GM21515 (cell line): ENCODE results near the gene HTR6.
"Not testable (repeated sequence)": the region's sequence is repeated elsewhere in the genome, so short reads cannot be mapped to it uniquely, and the experiment has no call there.

Experiments used
- ATAC-seq: cut with Tn5 transposase; IDR thresholded peaks from one replicate; pipeline ENCODE4 v1.9.1; 2021; ENCODE audit not compliant: unreplicated experiment

The HTR6 gene

DNA sequence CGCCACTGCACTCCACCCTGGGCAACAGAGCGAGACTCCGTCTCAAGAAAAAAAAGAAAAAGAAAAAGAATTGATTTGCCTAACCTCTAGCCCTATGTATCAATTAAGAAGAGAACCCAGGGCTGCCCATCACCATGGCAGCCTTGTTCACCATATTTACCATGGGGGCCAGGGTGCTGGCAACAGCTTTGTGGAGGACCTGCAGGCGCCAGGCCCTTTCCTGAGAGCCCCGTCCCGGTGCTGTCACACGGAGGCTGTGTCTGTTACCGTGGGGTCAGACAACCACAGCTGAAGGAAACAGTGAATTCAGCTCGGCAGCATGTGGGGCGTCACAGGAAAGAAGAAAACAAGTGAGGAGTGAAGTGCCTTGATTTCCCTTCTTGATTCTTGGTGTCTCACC, 27.1 kb upstream of the HTR6 start:
- no peak for ATAC-seq

DNA sequence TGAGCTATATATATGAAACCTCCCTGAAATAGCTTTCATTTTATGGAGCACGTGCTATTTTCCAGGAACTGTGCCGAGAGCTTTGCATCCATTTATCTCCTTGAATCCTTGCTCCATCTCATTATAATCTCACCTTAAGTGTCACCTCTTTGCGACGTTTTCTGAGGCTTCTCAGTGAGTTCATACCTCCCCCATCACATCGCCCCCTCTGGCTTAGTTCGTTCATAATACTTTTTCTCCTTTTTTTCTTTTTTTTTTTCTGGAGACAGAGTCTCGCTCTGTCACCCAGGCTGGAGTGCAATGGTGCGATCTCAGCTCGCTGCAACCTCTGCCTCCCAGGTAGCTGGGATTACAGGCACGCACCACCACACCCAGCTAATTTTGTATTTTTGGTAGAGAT, 25.4 kb upstream of the HTR6 start:
- ATAC-seq: not testable (repeated sequence)

DNA sequence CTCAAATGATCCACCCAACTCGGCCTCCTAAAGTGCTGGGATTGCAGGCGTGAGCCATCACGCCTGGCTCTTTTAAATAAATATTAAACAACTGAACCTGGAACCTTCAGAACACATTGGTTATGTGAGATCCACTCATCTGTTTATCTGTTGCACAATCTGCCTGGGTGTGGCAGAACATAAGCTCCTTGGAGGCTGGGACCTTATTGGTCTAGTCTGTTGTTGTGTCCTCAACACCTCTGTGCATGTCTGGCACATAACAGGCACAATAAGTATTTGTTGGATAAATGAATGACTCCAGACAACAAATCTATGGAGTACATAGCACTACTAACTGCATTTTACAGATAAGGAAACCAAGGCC, 24.7 kb upstream of the HTR6 start:
- ATAC-seq: no peak

DNA sequence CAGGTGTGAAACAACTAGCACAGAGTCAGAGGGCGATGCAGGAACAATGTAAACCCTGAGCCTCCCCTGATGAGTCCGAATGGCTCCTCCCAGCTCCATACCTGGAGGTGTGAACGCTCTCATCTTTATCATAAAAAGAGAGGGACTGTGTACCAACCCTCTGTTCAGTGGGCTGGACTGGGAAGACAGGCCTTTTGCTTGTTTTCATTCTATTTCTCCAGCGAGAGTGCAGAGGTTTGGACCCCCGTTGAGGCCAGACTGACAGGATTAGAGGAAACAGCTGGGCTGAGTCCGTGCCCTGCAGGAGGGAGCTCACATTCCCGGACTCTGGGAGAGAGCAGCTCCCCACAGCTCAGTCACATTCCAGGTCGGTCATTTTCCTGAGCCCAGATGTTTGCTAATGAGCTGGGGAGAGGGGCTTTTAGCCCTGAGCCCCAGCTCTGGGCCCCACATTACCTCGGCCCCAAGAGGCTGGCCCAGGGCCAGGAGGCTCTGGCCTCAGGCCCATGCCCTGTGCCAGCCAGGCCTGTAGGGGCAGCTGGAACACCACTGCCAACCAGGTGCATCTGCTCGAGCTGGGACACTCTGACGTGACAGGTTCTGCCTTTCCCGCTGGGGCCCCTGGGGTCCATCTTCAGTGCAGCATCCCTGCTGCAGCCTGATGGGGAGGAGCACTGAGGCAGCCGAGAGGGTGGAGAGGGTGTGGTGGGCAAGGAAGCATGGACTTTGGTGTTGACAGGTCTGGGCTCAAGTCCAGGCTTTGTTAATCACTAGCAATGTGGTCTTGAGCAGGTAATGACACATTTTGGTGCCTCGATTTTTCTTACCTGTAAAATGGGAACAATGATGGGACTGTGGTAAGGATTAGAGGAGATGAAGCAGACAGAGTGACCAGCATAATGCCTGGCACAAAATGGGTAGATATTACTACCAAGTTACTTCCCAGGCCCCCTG, 24.0 kb upstream of the HTR6 start:
- no peak for ATAC-seq

DNA sequence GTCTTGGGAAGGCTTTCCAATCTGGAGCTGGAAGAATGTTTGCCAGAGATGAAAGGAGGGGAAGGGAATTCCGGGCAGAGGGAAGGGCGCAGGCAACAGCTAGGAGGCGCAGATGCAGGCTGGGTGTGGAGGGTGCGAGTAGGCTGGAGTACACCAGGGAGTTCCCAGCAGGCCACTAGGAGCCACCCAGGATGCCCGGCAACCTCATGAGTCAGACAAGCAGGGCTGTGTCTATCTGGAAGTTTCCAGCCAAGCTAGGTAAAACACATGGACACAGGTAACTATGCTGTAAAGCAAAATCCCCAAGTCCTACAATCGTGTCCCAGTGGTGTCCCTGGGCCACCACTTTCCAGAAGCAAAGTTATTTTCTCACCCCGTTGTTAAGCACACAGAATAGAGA, 21.6 kb upstream of the HTR6 start:
- ATAC-seq: no peak

DNA sequence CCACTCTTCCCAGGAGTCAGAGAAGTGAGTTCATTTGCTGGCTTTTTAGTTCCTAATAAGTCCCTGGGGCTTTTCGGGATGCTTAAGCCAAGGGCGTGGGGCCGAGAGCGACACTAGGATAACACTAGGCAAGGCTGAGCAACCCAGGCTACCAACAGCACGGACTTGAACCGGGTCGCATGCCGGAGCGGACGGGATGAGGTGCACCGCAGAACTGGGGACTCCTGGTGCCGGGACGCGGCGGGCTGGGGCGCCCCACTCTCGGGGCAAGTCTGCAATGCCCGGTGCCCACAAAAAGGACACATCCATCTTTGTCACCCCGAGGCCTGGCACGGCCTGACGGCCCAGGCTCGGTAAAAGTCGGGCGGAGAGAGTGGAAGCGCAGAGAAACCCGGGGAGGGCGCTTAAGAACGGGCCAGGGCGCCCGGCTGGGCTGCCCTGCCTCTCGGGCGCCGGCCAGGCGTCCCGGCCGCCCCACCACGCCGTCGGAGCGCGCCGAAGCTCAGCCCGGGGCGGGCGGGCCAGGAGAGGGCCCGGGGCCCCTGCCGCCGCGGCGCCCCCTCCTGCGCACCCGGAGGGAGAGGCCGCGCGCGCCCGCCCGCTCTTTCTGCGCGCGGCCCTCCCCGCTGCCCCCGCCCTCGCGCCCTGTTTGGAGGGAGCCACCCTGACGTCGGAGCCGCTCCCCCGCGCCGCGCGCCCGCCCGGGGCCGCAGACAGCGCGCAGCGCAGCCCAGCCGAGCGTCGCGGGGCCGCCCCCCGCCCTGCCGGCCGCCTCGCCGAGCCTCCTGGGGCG, 20.9 kb upstream of the HTR6 start, which contains the start of gene NBL1:
TSS of gene NBL1 (plus strand) at position 710 of the 793 bp plus-strand sequence. CDS start 10,720 bp downstream, outside the sequence.
- ATAC-seq: no peak

DNA sequence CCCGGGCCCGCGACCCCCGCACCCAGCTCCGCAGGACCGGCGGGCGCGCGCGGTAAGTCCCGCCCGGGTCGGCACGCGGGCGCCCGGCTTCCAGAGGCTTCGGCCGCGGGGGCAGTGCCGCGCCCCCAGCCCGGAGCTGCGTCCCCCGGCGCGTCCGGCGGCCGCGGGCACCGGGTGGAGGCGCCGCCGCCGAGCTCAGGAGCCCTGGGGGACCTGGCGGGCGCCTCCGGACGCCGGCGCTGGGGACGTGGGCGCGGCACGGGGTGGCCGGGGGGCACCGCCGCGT, 20.3 kb upstream of the HTR6 start:
- ATAC-seq: no peak

DNA sequence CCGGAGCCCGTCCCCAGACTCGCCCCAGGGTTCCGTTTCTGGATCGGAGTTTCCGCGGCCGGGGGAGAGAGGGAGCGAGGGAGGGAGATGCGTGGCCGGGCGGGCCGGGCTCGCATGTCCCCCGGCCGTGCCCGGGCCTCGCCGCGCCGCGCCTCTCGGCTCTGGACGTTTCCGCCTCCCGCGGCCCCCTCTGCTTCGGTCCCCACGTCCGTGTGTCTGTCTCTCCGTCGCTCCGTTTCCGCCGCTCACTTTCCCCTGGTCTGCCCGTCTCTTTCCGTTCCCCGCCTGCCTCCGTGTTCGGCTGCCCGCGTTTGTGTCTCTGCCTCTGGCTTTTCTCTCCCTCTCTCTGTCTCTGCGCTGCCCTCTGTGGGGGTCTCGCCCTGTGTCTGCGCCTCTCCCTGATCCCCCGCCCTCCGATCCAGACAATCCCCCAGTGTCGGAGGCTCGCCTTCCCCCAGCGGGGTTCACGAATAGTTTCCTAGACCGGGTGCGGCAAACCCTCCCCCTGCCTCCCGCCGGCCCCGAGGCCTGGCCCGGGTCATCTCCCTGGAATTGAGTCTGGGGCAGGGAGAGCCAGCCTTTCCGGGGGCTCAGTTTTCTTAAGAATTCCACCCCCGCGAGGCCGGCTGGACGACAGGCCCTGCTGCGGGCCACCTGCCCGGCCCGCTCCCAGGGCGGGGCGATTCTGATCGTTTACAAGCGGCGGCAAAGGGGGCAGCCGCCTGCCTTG, 19.8 kb upstream of the HTR6 start:
- no peak for ATAC-seq

DNA sequence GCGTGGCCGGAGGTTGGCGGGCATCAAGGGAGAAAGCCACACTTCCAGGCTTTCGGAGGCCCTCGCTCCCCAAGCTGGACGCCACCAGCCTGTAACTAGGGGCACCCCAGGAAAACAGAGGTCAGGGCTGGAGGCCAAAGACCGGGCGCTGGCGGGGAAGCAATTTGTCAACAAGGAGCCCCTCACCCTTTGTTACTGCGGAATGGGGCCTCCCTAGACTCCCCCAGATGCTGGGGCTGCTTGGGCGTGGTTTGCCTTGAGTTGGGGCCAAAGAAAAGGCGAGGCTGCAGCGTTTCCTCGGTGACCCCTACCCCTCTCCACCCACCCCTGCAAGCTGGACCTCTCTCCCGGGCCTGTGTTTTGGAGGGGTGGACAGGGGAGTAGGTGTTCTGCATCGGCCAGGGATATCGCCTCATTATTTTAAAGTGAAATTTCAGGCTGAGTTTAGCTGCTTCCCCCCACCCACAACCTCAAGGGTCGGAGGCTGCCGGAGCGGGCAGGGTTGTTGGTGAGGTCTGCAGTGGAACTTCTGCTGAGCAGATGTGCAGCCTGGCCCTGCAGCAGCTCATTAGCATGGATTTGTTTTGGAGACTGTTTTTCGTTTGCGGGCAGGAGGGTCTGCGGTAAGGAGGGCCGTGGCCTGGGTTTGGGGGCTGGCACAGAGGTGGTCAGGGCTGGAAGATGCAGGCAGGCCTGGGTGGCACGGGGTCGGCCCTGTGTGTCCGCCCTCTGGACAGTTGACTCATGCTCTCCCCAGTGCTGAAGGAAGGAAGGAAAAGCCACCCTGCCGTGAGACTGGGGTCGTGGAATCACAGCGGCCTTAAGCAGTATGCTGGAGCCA, 19.0 kb upstream of the HTR6 start:
- ATAC-seq: no peak

DNA sequence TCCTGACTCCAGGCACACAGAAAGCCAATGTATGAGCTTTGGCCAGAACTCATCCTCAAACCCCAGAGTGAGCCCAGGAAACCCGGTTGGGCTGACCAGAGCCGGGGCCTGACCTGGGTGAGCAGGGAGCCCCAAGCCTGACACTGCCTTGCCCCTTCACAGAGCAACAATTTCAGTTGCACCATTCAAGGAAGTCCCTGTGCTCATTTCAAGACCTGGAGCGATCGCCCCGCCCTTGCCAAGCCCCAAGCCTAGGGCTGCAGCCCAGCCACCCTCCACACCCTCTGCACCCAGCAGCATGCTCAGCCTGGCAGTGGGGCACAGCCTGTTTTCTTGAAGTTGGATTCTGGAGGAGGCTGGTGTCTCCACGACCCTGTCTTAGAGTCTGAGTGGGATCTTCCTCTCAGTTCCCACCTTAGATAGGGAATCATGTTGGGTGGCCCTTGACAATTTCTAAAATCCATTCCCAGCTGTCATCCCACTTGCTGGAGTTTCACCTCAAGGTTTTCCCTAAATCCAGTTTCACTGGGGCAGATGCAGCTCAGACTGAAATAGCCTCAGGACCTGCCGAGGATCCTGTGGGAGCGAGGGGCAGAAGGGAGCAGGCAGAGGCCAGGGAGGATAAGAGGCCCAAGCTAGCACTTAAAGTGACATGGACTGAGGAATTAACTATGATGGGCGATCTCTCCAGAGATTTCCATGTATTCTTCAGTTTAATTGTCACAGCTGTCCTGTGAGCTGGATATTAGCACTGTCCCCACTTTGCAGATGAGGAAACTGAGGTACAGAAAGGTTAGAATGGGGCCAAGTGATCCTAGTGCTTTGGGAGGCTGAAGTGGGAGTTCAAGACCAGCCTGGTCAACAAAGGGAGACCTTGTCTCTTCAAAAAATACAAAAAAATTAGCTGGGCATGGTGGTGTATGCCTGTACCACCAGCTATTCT, 18.0 kb upstream of the HTR6 start:
- ATAC-seq: no peak

DNA sequence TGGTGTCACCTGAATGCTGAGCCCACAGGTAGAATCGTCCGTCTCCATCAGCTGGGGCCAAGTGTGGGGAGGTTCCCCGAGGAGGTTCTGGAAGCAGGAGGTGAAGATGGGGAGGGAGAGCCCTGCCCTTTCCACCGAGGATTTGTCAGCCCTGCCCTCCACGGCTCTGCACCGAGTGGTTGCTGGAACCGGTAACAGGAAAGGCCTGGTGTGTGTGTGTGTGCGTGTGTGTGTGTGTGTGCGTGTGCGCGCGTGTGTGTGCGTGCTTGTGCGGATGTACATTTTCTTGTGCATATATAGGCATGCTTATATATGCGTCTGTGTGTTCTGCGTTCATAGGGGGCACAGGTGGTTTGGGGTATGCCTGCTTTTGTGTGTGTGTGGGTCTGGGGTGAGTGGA, 17.0 kb upstream of the HTR6 start:
- ATAC-seq: no peak

DNA sequence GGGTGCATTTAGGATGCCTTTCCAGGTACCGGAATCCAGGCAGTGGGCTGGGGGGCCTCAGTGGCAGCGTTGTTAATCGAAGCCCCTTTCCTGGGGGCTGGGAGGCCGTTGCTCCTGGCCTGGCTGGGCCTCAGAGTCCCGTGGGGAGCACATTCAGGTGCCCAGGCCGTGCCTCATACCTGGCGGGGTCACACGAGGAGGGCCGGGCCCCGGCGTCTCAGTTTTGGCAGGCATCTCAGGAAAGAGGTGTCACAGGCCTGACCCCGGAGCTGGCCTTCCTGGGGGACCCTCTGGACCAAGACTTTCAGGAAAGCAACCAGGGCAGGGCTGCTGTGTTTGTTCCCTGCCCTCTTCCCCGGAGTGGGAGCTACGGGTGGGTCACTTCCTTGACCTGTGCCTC, 16.4 kb upstream of the HTR6 start:
- ATAC-seq: no peak

DNA sequence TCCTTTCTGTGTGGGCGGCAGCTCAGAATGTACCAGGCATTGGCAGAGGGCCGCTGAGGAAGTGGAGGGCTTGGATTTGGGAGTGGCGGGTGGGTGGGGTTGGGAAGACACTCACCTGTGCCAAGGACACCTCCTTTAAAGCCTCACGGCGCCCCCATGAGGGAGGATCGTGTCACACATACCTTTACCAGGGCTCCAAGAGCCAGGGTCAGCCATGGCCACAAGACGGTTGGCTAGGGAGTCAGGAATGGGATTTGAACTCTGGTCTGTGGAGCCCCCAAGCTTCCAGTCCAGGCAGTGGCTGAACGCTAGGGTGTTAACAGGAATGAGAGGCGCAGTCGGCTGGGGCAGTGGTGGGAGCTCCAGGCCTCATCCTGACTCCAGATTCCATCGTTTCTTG, 16.0 kb upstream of the HTR6 start:
- no peak for ATAC-seq

DNA sequence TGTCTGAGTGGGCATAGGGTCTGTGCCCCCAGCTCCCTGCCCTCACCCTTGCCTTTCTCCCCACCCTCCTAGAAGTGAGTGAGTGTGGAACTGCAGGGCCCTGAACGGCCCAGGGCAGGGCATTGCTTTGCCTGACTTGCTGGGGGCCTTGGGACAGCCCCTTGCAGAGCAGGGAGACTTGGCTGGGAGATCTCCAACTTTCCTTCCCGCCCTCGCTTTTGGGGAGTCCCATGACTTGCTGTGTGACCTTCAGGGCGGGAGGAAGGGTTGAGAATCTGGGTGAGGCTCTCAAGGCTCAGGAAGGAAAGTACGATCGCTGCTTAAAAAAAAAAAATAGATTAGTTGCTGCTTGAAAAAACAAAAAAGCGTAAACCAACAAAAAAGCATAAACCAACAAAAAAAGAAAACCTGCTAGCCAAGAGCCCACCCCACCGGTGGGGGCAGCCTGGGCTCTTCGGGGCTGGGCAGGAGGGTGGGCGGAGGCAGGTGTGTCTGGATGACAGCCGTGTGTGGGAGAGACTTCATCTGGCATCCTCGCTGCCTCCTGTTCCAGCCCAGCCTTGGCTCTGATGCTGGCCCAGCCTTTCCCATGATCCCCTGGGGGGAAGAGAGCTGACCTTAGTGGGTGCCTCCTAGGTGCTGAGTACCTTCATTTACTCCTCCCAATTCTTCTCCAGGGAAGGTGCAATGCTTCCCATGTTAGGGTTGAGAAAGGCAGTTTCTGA, 14.1 kb upstream of the HTR6 start:
- no peak for ATAC-seq

DNA sequence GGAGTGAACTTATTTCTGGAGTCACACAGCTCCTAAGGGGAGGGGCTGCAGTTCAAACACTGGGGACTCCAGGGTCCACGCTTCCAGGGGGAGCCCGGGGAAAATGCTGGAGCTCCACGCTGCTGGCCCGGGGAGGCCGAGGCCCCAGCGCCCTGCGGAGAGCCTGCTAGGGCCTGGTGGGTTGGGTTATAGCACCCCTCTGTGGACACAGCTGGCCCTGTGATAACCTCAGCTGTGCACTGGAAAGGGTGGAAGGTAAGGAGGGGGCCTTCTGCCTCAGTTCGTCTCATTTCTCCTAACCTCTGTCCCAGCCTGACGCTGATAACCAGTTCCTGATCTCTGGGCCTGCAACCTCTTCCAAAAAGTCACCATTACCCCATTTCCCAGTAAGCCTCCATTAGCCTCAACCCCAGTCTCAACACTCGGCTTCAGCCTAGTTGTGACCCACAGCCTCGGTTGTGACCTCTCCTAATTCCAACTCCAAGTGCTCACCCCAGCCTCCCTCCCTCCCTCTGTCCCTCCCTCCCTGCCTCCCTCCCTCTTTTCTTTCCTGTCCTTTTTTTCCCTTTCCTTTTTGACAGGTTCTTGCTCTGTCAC, 13.4 kb upstream of the HTR6 start:
- ATAC-seq: no peak

DNA sequence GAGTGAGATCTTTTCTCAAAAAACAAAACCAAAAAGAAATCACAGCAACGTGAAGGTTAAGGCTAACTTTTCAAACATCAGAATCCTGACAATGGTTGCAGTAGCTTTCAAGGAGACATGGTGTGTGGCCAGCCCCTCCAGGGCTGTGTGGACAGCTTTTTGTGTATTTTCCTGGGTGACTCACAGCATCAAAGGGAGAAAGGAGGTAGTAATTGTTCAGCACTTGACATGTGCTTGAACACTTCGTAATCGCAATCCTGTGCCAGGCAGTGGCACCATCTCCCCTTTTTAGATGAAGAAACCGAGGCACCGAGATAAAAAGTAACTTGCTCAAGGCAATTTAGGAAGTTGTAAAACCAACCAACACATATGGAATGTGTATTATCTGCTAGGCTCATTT, 10.3 kb upstream of the HTR6 start:
- no peak for ATAC-seq

DNA sequence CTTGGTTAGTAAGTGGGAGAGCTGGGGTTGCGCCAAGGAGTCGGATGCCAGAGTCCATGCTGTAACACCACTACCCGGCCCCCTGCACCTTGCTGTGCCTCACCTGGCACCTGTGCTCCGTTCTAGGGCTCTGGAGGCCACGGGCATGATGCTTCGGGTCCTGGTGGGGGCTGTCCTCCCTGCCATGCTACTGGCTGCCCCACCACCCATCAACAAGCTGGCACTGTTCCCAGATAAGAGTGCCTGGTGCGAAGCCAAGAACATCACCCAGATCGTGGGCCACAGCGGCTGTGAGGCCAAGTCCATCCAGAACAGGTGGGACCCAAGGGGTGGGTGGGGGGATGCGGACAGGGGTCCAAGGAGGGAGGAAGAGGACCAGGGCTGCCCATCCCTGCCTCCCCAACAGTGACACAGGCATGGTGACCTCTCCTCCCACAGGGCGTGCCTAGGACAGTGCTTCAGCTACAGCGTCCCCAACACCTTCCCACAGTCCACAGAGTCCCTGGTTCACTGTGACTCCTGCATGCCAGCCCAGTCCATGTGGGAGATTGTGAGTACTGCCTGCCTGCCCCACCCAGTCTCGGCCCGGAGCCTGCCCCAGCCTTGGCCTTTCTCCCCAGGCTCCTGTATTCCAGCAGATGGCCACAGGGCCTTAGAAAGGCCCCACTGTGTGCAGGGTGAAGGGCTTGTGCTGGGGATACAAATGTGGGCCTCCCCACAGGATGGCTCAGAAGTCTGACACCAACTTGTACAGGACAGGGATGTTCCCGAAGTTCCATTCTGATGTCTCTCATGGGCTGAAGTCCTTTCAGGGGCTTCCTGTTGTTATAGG, 9.6 kb upstream of the HTR6 start:
- no peak for ATAC-seq

DNA sequence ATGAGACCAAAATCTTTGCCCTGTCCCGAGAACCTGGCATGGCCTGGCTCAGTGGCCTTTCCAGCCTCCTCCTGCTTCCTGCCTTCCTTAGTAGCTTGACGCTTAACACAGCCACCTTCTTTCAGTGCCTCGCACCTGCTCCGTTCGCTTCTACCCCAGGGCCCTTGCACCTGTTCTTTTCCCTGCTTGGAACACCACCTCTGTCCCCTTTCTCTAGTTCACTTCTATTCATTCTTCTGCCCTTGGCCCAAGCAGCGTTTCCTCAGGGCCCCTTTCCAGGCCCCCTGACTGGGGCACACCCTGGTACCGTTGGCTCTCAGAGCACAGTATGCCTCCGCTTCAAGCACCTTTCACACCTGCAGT, 9.0 kb upstream of the HTR6 start:
- ATAC-seq: no peak
